Activated T-helper 17 cell treated with anti-CD3 and anti-CD28 coated beads, Interleukin-2, amount 50 U/mL, for 72 hours (primary cell): Measurements from ENCODE around the gene PIK3R1. TPM values are rescaled to one million over a fixed set of nuclear protein-coding genes. Genes with fewer than 3 reads are reported as not detected.

Source experiments
- ATAC-seq: fragments of 150-1000 bp; cut with Tn5 transposase; replicated peaks from 2 replicates; pipeline ENCODE4 v1.10.0; 2021; ENCODE audit warnings: mild to moderate bottlenecking, moderate library complexity
- H3K27ac Mint-ChIP-seq: one replicate; pipeline ENCODE4 v1.8.0; 2022; ENCODE audit warnings: mixed read lengths
- H3K27me3 Mint-ChIP-seq: one replicate; pipeline ENCODE4 v1.8.0; 2022; ENCODE audit warnings: mixed read lengths
- H3K36me3 Mint-ChIP-seq: one replicate; pipeline ENCODE4 v1.8.0; 2022; ENCODE audit warnings: low read depth, mild to moderate bottlenecking, mixed read lengths
- H3K4me1 Mint-ChIP-seq: one replicate; pipeline ENCODE4 v1.8.0; 2022; ENCODE audit warnings: mixed read lengths
- H3K4me3 Mint-ChIP-seq: one replicate; pipeline ENCODE4 v1.8.0; 2022; ENCODE audit warnings: mild to moderate bottlenecking, mixed read lengths
- H3K9me3 Mint-ChIP-seq: one replicate; pipeline ENCODE4 v1.8.0; 2022; ENCODE audit warnings: mixed read lengths
- total RNA-seq, 2 donors: library from RNA; stranded (reverse); gene quantifications; one replicate each; pipeline ENCODE4 v1.2.3, GENCODE V29; 2022

The PIK3R1 gene
- total RNA-seq, 2 donors from 2014 or later: 47.5 to 57.0 TPM

DNA sequence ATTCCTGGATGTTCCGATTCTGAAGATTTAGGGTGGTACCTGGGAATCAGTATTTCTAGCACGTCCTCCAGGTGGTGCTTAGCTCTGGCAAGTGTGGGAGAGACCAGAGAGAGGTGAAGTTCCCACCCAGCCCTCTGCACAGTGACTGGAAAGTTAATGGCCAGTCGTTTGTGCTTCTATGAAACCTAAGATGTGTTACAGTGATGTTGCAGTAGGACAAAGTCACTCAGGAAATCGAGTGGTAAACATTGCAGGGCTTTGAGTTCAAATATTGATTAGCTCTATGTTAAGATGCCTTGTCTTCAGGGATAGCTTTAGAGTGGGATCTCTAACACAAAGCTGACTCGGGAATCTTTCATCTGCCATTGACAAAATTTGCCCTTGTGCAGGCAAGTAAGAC, 55.6 kb downstream of the PIK3R1 start:
- H3K36me3 Mint-ChIP-seq: peaks cover 29% of the 10 kb centered on the region
- peak overlapping the region; percentile 50 for H3K4me3 Mint-ChIP-seq
- H3K27me3 Mint-ChIP-seq: no peaks in the 10 kb centered on the region
- peaks cover 58% of the 10 kb centered on the region for H3K4me1 Mint-ChIP-seq
- no peaks in the 10 kb centered on the region for H3K9me3 Mint-ChIP-seq
- no peak overlapping the region for H3K27ac Mint-ChIP-seq
- no peak for ATAC-seq

DNA sequence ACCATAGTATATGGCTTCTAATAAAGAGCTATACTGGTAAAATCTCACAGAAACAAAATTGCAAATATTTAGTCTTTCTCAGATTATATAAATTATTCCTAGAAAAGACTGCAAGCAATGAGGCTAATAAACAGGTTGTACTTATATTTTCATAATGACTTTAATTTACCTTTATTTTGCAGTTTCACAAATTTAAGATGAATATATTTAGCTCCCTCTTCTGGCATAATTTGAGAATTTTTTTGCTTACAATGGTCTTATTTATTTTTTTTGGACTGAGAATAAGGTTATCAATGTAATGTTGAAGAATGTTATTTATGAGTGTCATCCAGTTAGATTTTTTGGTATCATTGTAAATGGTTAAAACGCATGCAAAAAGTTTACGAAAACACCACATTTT, 56.7 kb downstream of the PIK3R1 start:
- H3K4me3 Mint-ChIP-seq: no peak overlapping the region
- H3K4me1 Mint-ChIP-seq: peaks cover 58% of the 10 kb centered on the region
- no peak for ATAC-seq
- H3K36me3 Mint-ChIP-seq: peaks cover 40% of the 10 kb centered on the region
- H3K9me3 Mint-ChIP-seq: no peaks in the 10 kb centered on the region
- H3K27me3 Mint-ChIP-seq: no peaks in the 10 kb centered on the region
- no peak overlapping the region for H3K27ac Mint-ChIP-seq

DNA sequence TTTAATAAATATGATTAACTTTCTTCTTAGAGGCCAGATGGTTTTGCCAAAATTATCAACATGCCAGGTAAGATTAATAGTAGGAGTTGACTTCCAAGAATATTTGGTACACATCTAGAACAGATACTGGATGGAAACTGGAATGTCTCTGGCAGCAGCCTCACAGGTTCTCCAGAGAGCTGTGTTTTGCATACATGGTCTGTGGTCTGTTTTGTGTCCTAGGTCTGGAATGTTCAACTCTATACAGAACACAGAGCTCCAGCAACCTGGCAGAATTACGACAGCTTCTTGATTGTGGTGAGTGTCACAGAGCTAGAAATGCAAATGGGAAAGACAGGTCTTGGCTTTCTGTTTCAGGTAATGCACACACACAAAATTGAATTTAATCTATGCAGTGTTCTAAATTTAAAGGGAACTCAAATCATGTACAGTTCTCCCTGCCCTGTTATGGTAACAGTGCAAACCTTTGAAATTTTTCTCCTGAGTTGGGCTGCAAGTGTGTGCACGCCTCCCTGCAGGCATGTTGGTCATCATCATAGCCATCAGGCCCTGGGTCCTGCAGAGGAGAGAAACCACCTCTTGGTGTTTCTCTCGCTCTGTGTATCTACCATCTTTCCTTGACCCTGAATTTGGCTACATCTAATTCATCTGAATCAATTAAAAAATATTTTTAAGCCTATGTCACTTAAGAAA, 58.3 kb downstream of the PIK3R1 start:
- peak overlapping the region; percentile 73 for H3K4me3 Mint-ChIP-seq
- no peak for ATAC-seq
- H3K27me3 Mint-ChIP-seq: no peaks in the 10 kb centered on the region
- H3K27ac Mint-ChIP-seq: peak overlapping the region; percentile 94
- H3K36me3 Mint-ChIP-seq: peaks cover 54% of the 10 kb centered on the region
- H3K4me1 Mint-ChIP-seq: peaks cover 53% of the 10 kb centered on the region
- no peaks in the 10 kb centered on the region for H3K9me3 Mint-ChIP-seq

DNA sequence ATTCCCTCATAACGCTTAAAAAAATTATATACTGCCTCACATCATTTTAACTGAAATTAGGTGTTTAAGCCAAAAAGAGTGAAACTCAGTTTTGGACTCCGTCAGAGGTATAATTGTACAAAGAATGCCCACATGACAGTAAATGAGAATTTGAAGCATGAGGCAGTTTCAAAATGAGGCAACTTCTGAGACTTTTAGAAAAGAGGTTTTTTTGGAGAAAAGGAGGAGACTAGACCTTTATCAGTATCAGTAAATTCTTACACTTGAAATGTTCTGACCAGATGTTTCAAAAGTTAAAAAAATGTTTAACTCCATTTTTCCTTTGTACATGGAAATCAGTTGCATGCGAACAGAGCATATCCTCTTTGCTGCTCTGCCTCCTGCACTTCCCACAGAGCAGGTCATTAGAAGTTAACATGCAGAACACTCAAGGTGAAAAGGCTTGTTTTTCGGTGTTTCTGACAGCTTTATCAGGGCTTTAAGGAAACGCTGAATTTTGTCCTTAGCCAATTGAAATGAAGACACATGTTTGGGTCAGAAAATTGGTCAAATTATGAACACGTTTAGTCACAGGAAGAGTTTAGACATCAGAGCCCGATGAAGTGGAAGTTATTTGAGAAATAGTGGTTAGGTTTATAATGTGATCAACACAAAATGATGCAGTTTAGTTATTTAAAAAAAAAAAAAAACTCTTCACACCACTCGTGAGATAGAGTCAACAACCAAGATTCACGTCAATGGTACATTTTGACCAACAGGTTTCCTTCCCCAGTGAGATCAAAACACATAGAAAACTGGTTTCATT, 59.5 kb downstream of the PIK3R1 start:
- Mint-ChIP-seq H3K4me1 (peaks cover 60% of the 10 kb centered on the region), H3K36me3 (peaks cover 65% of the 10 kb centered on the region), H3K9me3 (no peaks in the 10 kb centered on the region), H3K27me3 (no peaks in the 10 kb centered on the region), H3K27ac (peak overlapping the region; percentile 94), H3K4me3 (peak overlapping the region; percentile 73)
- peak; percentile 81 for ATAC-seq

DNA sequence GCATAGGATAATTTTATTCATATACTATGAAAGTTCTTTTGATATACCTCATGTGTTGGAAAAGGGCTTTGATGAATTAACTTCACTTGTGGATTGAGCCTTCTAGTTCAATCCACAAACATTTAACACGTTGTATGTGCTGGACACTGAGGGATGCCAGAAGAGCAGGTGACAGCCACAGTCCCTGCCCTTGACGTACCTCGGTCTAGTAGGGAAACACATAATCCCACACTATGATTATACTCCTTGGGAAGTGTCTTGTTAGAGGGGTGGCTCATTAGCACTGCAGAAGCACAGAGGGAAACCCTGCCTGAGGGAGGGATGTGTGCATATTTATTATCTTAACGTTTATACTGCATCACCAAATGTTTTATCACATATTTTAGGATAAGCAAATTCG, 61.2 kb downstream of the PIK3R1 start:
- H3K27ac Mint-ChIP-seq: no peak overlapping the region
- H3K9me3 Mint-ChIP-seq: no peaks in the 10 kb centered on the region
- ATAC-seq: no peak
- H3K27me3 Mint-ChIP-seq: no peaks in the 10 kb centered on the region
- no peak overlapping the region for H3K4me3 Mint-ChIP-seq
- peaks cover 82% of the 10 kb centered on the region for H3K36me3 Mint-ChIP-seq
- peaks cover 67% of the 10 kb centered on the region for H3K4me1 Mint-ChIP-seq

DNA sequence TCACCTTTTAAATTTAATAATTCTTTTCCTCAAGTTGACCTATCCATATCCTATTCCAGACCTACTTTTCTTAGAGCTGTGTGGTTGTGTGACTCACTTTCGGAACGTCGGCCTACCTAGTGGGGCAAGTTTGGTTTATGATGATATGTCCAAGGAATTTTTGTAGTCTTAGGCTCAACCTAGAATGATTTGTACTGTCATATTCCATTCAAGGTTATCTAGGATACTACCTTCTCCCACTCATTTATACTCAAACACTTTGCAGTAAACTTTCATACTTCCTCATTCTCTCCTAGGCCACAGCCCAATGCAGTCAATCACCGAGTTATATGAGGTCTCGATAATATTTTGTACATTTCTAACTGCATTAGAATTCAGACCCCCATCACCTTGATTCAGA, 61.9 kb downstream of the PIK3R1 start:
- Mint-ChIP-seq H3K36me3 (peaks cover 89% of the 10 kb centered on the region), H3K27me3 (no peaks in the 10 kb centered on the region), H3K9me3 (no peaks in the 10 kb centered on the region), H3K4me3 (no peak overlapping the region), H3K27ac (peak overlapping the region; percentile 1), H3K4me1 (peaks cover 74% of the 10 kb centered on the region)
- no peak for ATAC-seq

DNA sequence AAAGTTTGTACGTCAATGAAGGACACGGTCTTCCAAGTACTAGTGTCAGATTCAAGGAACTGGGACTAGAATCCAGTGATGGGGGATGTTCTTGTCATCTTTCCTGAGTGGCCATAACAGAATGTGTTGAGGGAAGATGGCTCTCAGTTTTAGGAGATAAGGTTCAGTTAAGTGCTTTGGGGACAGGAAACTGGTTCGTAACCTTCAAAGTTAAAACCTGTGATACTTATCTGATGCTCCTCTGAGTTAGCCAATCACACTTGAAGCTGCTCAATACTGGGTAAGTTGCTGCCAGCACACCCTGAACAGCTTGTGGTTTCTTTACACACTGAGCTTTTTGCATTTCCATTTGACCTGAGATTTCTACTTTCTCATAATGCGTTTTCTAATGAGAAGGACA, 64.4 kb downstream of the PIK3R1 start:
- Mint-ChIP-seq H3K4me1 (peaks cover 64% of the 10 kb centered on the region), H3K9me3 (no peaks in the 10 kb centered on the region), H3K27me3 (no peaks in the 10 kb centered on the region), H3K4me3 (peak overlapping the region; percentile 80), H3K27ac (peak overlapping the region; percentile 92), H3K36me3 (peaks cover 94% of the 10 kb centered on the region)
- ATAC-seq: peak; percentile 90

DNA sequence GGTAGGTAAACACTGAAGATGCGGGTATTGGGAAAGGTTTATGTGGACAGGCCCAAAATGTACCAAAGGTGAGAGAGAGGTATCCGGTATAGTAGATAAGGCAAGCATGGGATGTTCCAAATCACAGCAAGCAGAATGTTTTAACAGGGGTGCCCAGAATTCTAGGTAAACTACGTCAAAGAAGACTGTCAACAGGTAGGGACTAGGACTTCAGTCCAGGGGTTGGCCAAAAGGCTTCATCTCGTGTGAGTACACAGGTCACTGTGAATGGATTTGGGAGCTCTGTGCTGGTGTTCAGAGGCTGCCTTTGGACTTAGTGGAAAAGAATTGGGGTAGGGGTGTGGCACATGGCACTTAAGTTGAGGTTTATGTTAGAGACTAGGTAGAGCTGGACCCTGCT, 66.4 kb downstream of the PIK3R1 start:
- Mint-ChIP-seq H3K9me3 (no peaks in the 10 kb centered on the region), H3K36me3 (peaks cover 86% of the 10 kb centered on the region), H3K27me3 (no peaks in the 10 kb centered on the region), H3K4me1 (peaks cover 59% of the 10 kb centered on the region), H3K27ac (peak overlapping the region; percentile 92), H3K4me3 (peak overlapping the region; percentile 80)
- ATAC-seq: no peak

DNA sequence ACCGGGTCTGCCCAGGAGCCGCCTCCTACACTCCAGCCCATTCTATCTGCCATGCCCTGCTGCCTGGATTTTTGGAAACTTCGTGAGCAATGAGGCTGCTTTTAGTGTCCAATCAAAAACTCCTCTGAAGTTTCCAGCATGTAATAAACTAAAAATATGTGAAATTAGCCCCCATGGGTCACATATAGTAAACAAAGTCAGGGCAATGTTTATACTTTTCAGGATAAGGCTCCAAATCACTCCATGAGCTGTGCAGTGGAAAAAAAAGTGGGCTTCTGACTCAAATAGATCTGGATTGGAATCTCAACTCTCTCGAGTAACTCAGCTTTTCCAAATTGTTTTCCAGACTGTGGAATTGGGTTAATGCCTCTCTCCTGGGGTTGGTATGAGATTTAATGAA, 68.2 kb downstream of the PIK3R1 start:
- Mint-ChIP-seq H3K4me1 (peaks cover 59% of the 10 kb centered on the region), H3K4me3 (peak overlapping the region; percentile 80), H3K27ac (no peak overlapping the region), H3K36me3 (peaks cover 70% of the 10 kb centered on the region), H3K9me3 (no peaks in the 10 kb centered on the region), H3K27me3 (no peaks in the 10 kb centered on the region)
- no peak for ATAC-seq

DNA sequence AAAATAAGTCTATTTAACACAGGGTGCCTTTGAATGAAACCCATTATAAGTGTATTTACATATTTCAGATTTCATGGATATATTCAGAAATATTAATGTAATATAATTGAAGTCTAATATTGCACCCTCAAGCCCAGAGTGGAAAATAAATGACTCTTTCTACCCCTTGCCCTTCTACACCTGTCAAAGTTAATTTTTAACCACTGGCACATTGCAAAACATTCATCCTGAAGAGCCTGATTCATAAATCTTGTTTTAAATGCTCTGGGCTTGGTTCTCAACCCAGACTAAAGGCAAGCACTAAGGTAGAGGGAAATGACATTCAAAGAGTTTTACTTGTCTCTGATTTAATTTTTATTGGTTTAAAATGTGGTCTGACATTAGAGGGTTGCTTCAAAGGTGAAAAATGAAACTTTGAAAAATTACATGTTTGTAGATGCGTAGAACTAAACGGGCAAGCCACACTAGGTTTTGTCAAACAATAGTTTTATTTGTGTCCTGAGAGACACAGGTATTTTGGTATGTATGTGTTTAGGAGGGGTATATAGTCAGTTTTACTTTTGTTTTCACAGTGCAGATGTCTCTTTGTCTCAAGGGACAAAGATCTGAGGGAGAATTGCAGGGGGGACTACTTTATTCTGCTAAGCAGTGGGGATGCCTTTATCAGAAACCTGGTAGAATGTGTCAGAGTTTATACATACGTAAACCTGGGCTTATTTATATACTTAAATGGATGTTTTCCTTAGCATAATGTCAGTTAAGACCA, 69.7 kb downstream of the PIK3R1 start:
- peak overlapping the region; percentile 17 for H3K27ac Mint-ChIP-seq
- H3K27me3 Mint-ChIP-seq: no peaks in the 10 kb centered on the region
- H3K4me3 Mint-ChIP-seq: peak overlapping the region; percentile 77
- no peaks in the 10 kb centered on the region for H3K9me3 Mint-ChIP-seq
- ATAC-seq: peak; percentile 14
- peaks cover 64% of the 10 kb centered on the region for H3K36me3 Mint-ChIP-seq
- H3K4me1 Mint-ChIP-seq: peaks cover 57% of the 10 kb centered on the region

DNA sequence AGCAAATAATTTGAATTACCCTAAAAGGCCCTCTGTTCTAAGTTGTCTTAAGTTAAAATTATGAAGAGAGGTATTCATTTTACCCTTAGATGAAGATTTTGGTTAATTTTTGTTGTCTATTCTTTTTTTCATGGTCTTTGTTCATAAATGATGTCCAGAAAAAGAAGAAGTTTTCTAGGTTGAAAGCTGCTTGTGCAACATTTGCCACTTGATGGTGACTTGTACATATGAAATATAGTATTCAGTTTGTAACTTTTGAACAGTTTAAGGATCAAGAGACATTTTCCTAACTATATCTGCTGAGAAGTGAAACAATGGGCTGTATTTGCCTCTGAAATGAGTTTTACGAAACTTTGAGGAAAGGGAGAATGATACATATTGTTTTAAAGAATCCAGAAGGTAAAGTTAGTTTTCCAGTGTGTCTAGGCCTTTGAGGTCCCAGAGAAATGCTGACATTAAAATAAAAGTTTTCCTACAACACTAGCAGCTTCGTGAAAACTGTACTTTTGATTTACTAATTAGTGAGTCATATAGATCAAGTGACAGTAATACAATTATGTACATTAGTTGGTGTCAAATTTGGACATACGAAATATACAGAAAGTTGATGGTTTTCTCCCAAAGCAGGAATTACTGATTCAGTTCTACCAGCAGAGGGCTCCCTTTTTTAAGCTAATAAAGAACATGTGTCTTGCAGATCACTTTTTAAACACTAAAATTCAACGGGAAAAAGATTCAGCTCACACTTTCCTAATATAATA, 70.5 kb downstream of the PIK3R1 start:
- Mint-ChIP-seq H3K36me3 (peaks cover 64% of the 10 kb centered on the region), H3K4me1 (peaks cover 55% of the 10 kb centered on the region), H3K9me3 (no peaks in the 10 kb centered on the region), H3K27ac (peak overlapping the region; percentile 17), H3K27me3 (no peaks in the 10 kb centered on the region), H3K4me3 (peak overlapping the region; percentile 77)
- no peak for ATAC-seq

DNA sequence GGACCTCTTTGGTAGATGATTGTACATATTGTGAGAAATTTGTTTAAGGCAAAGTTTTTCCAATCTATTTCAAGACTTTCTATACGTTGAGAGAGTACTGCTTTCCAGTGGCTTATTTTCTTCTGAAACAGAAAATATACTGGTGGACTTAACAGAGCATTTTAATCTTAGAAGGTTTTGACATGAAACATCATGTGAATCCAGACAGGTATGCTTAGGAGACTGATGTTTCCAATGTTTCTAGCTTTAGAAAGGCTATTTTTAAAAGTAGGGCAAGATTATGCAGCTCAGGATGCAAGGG, 71.0 kb downstream of the PIK3R1 start:
- Mint-ChIP-seq H3K4me3 (peak overlapping the region; percentile 77), H3K4me1 (peaks cover 55% of the 10 kb centered on the region), H3K27ac (no peak overlapping the region), H3K36me3 (peaks cover 64% of the 10 kb centered on the region), H3K27me3 (no peaks in the 10 kb centered on the region), H3K9me3 (no peaks in the 10 kb centered on the region)
- no peak for ATAC-seq

DNA sequence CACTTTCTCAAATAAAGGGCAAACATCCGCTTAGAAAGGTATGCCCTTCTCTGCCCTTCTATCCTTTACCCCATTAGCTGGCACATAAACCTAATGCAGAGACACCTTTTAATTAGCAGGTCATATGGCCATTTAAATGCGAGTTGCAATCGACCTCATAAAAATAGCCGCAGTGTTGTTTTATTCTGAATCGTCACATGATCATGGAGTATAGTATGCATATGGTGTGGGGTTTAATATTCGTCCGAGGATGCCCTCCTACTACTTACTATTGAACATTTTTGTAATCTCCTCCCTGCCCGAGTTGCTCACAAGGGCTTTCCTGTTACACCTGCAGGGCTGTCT, 72.0 kb downstream of the PIK3R1 start:
- no peak for ATAC-seq
- Mint-ChIP-seq H3K4me1 (peaks cover 52% of the 10 kb centered on the region), H3K27me3 (no peaks in the 10 kb centered on the region), H3K9me3 (no peaks in the 10 kb centered on the region), H3K36me3 (peaks cover 64% of the 10 kb centered on the region), H3K27ac (peak overlapping the region; percentile 55), H3K4me3 (peak overlapping the region; percentile 77)

DNA sequence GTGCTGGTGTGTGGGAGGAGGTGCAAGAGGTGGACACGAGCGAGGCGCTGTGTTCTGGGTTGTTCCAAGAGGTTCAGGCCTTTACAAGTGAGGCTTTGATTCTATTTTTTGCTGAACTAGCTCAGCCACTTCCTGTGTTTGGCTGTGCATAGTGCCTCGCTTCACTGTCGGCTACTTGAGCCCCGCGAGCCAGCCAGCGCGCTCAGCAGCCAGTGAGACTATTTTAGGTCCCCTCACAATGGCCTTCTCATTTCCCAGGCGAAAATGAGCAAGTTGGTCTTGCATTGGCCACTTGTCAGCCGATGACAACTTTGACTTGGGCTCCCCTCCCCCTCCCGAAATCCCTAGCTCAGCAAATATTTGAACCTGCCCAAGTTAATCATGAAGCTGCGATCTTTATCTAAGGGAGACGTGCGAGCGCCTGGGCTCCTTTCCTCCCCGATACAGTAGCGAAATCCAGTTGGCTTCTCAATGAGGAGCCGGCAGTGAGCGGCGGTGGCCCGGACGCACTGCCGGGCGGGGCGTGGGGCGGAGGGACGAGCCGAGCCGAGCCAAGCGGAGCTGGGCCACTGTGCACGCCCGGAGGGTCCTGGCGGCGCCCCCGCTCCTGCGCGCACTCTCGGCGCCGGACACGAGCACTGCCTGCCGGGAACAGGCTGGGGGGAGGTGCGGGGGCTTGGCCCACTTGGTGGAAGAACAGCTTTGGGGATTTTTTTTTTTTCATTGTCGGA, 72.6 kb downstream of the PIK3R1 start:
- peak; percentile 82 for ATAC-seq
- Mint-ChIP-seq H3K27ac (peak overlapping the region; percentile 55), H3K36me3 (peaks cover 64% of the 10 kb centered on the region), H3K4me1 (peaks cover 49% of the 10 kb centered on the region), H3K9me3 (no peaks in the 10 kb centered on the region), H3K4me3 (peak overlapping the region; percentile 77), H3K27me3 (no peaks in the 10 kb centered on the region)
